AG08395 (cell line): ENCODE measurements around the gene SLC35F3.
A peak's percentile ranks its signal among the peaks of the same experiment; 100 is the strongest.
"Not testable (repeated sequence)": the region's sequence is repeated elsewhere in the genome, so short reads cannot be mapped to it uniquely, and the experiment has no call there.

Experiments
- DNase-seq: peaks from one replicate; pipeline ENCODE4 v3.0.0; 2012; ENCODE audit warnings: mixed read lengths, low spot score

SLC35F3 gene

GRCh38 chr1:234148350-234148749, 243.9 kb downstream of the SLC35F3 start:
- no peak for DNase-seq

DNA sequence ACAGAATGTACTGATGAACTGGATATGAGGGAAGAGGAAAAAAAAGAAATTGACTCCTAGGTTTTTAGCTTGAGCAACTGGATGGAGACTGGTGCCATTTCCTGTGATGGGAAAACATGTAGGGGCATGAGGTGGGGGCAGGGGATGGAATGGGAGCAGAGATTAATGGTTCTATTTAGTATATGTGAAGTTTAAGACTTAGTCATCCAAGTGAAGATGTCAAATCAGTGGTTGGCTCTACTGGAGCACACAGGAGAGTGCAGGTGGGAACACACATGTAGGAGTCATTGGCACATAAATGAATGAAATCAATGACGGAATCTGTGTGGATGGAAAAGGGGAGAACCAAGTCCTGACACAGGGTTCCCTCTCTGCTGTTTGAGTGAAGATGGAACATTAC, 244.3 kb downstream of the SLC35F3 start:
- no peak for DNase-seq

DNA sequence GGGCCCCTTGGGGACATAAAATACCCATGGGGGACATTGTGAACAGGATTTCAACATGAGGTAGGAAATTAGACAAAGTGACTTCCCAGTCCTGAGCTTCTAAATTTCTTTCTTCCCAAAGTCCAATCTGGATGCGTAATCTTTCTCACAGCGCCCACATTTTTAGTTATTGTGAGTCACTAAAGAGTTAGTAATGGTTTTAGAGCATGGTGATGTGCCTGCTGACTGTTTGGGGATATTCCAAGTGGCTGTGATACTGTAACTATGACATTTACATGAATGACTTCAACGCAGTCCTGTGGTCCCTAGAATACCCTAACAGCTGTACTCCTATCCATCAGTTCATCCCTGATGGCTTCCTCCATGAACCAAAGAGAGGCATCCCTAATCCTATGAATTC, 244.7 kb downstream of the SLC35F3 start:
- no peak for DNase-seq

DNA sequence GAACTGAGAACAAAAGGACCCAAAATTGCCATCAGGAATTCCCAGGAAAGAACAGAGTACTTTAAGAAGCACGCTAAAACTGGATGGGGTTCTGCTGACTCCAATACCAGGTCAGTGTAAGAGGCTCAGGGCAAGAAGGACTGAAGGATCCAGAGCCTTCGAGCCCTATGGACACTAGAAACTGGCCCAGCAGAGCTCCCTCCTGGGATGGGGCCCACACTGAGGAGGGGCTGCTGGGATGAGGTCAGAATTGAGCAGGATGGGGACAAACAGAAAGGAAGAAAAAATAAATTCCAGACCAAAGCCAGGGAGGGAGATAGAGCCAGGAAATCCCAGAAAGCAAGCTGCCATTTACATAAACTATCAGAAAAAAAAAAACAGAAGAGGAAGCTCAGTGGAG, 246.4 kb downstream of the SLC35F3 start:
- no peak for DNase-seq

- not testable (repeated sequence) for DNase-seq
These were observed 247.9 kb downstream of the SLC35F3 start for GRCh38 chr1:234152344-234152743.

DNA sequence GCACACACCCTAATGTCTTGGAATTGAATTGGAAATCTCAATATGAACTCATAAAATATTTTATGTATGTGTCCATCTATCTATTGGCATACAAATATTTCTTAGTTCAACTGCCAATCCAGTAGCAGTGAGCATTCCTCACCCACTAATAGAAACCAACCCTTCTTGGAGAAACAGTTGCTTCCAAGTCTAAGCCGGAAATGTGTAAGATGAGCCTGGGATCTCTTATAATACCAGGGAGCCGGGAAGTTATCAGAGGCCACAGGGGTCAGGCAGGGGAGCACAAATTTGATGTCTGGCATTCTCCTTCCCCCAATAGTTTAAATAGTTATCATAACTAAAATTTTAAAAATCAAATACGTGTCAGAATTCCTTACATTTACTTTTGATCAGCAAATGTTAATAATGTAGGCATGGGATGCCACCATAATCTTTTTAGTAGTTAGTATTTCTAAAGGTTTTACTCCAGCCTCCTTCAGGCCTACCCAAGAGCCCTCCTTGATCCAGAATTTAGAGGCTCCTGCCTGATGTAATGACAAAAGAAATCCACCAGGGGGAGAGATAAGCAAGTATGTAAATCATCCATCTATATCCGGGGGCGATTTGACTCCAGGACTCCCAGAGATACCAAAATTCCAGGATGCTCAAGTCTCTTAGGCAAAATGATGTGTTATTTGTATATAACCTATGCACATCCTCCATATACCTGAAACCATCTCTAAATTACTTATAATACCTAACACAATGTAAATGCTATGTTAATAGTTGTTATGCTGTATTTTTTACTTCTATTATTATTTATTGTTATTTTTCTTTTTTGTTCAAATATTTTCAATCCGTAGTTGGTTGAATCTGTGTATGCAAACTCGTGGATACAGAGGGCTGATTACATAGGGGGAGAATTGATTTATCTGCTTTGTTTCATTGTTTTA, 250.1 kb downstream of the SLC35F3 start:
- DNase-seq, result peak; percentile 57

- DNase-seq, result no peak
These were observed 258.2 kb downstream of the SLC35F3 start for GRCh38 chr1:234162661-234163060.

GRCh38 chr1:234163267-234163919, 258.9 kb downstream of the SLC35F3 start:
- DNase-seq, result no peak

- no peak for DNase-seq
These were observed 259.7 kb downstream of the SLC35F3 start for GRCh38 chr1:234164098-234164709.

DNA sequence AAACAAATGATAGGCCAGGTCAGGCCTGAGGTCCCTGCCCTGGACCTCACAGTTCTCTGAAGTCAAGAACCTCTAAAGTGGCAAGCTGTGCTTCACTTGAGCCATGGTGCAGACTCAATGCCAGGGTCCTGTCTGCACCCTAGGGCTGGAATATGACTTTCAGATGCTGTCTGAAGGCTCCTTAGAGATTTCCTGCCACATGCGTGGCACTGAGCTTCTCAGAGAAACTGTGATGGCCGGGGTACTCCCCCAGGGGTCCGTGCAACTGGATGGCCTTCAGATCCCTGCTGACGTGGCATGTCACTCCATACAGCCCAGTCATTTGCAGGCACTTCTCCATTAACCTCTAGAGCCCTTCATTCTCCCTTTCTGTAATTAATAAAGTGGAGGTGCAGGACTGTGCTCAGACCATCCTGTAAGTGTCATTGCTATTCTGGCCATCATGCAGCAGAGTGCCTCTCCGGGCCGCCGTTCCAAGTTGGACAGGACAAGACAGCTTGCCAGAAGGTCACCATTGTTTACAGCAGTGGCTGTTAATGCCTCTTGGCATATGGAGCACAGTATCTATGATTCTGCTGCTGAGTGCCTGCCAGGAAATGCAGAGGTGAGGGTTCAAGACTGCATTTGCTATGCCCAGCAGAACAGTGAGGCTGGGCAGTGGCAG, 263.7 kb downstream of the SLC35F3 start:
- no peak for DNase-seq

GRCh38 chr1:234169161-234169849, 264.8 kb downstream of the SLC35F3 start:
- no peak for DNase-seq

DNA sequence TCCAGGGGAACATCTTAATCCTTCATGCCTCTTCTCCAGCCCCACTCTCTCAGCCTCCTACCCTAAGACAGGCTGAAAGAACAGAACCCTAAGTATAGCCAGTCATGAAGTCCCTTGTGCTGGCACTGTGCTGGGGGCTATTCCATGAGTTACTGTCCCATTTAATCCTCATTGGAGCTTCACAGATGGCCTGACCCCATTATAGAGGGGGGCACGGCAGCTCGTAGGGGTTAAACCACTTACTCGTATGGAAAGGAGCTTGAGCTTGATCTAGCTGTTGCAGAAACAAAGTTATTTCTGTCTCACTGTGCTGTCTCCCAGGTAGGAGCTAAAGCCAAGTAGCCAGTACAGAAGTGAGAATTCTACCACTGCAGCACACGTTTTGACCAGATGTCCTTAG, 265.6 kb downstream of the SLC35F3 start:
- DNase-seq, result no peak

DNA sequence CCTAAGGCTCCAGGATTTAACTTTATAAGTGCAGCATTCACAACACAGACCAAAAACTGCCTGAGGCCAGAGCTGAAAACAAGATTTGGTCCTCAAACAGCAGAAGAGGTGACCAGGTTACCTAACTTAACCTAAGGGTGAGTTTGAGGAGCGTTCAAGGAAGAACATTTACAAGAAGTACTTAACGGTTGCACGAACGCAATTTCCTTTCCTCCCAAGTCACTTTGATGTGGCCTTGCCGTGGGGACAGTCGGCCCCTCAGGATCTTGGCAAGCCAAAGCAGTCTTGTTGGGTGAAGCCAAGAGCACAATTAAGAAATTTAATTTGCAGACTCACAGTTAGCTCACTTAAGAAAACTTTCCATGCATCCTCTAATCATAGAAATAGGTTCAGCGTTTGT, 266.1 kb downstream of the SLC35F3 start:
- no peak for DNase-seq

DNA sequence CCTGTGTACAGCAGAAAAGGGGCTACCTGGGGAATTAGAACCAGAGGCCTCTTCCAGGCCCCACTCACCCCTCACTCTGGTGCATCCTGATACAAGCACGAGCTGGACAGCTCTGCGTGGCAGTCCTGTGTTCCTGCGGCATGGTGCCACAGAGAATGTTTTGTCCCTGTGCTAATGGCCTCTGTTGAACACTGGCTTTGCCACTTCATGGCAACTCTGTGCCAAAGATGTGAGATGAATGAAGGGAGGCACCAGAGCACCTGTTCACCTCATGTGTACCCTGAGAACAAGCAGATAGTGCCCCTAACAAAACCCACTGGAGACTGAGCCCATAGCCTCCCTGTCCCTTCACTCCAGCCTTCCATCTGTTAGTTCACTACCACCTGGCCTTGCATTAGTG, 269.5 kb downstream of the SLC35F3 start:
- no peak for DNase-seq

DNA sequence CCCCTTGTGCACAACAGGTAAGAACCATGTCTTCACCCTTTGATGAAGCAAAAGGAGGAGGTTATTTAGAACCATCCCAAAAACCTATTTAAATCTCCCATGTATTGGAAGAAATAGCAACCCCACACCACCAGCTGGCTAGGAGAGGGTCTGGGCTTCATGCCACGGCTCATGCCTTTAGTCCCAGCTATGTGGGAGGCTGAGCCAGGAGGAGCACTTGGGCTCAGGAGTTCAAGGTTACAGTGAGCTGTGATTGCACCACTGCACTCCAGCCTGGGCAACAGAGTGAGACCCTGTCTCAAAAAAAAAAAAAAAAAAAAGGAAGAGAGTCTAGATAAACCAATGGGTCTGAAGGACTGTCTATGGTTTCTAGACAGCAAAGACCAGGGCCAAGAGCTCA, 270.9 kb downstream of the SLC35F3 start:
- no peak for DNase-seq

DNA sequence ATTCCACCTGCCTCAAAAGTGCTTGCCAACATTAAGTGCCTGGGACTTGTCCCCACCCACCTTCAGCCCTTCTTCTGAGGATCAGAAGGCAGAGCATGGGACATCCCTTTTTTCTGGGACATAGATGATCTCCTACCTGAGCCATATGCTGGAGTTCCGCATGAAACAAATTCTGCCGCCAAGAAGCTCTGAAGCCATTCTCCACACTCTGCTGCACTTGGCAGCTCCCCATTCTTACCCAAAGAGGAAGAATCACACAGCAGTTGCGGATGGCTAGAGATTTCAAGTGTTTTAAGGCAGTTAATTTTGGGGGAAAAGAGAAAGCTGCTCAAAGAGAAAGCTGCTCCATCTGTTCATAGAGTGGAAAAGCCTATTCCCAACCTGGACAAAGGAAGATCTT, 271.5 kb downstream of the SLC35F3 start:
- no peak for DNase-seq

DNA sequence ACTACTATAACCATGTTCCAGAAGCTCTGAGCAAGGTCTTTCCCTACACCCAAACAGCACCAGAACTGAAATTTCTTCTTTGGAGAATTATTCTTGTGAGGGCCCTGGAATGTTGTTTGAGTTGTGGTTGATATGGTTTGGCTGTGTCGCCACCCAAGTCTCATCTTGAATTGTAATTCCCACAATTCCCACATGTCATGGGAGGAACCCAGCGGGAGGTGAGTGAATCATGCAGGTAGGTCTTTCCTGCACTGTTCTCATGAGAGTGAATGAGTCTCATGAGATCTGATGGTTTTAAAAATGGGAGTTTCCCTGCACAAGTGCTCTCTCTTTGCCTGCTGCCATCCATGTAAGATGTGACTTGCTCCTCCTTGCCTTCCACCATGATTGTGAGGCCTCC, 272.4 kb downstream of the SLC35F3 start:
- DNase-seq, result not testable (repeated sequence)

DNA sequence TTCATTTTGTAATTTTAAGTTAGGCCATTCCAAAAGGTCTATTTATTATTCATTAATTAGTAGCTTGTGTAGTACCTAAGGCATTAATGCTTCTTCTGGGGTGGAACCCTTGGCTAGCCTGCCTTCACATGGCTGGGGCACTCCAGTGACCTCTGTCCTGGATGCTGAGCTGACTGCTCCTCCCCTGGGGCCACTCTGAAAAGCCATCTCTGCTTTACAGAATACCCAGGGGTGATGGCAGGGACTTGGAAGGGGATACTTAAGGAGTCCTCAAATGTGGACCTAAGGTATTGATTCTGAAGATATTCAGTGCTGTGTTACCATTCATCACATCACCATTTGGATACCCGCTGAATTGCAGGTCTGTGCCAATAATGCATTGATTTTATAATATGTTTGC, 281.0 kb downstream of the SLC35F3 start:
- DNase-seq, result no peak

GRCh38 chr1:234186037-234186688, 281.7 kb downstream of the SLC35F3 start:
- DNase-seq, result no peak

- no peak for DNase-seq
These were observed 283.9 kb downstream of the SLC35F3 start for GRCh38 chr1:234188454-234188792.

DNA sequence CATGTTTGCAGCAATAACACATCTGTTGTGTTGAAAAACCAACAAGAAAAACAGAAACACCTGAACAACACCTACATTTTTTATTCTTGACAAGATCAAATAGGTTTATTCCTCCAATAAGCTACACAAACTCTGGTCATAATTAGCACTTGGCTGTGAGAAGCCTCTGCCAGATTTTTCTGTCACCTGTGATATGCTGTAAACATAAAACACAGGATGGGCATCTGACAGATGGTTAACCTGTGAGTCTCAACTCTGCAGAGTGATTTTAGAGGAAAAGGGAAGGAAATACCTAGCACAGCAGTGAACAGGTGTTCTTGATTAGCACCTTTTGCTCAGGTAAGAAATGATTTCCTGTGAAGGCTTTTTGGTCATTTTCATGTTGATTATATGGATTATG, 293.4 kb downstream of the SLC35F3 start:
- DNase-seq, result no peak
